HG03159 (cell line): ENCODE data around the gene NAB1.
"Not testable (repeated sequence)": the region's sequence is repeated elsewhere in the genome, so short reads cannot be mapped to it uniquely, and the experiment has no call there.

ENCODE experiments used
- ATAC-seq: cut with Tn5 transposase; IDR thresholded peaks from one replicate; pipeline ENCODE4 v1.9.1; 2021; ENCODE audit warnings: mild to moderate bottlenecking, moderate library complexity; ENCODE audit not compliant: unreplicated experiment

Gene NAB1

GRCh38 chr2:190670182-190670946 lies 21.5 kb downstream of the NAB1 start:
- ATAC-seq = peak; percentile 66

GRCh38 chr2:190674966-190675650 lies 26.2 kb downstream of the NAB1 start:
- peak; percentile 43 for ATAC-seq

DNA sequence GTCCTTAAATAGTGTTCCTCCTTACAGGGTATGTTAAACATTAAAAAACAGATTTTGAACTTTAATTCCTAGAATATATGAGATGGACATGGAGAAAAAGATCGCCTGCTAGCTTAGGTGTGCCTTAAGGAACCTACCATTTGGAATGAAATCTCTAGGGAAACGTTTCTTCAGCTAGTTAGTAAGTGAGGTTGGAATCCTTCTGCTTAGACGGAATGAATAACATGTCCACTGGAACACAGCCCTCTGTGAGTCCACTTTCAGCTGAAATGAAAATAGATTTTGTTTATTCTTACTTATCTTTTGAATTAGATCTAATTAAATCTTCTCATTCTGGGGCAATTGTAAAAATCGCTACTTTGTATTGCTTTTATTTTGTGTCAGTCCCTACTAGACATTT lies 28.4 kb downstream of the NAB1 start:
- ATAC-seq = no peak

GRCh38 chr2:190678444-190679162 lies 29.7 kb downstream of the NAB1 start:
- peak; percentile 52 for ATAC-seq

DNA sequence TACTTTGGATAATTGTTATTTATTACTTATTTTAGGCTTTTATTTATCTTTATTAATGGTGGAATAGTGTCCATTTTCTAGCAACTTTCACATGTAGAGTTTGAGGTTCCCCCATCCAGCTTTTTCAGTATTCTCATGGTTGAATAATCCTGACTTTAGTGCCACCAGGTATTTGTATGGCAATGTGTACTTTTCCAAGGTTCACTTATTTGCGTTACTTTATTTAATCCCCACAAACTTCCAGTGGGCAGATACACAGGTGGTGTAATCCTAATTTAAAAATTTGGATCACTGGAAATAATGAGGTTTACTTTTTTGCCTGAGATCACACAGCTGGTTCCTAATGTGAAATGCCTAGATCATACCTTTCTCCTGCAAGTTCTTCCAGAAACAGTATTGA lies 30.5 kb downstream of the NAB1 start:
- ATAC-seq = no peak

GRCh38 chr2:190679813-190680591 lies 31.1 kb downstream of the NAB1 start:
- ATAC-seq = peak; percentile 52

GRCh38 chr2:190682168-190682567 lies 33.3 kb downstream of the NAB1 start:
- ATAC-seq = no peak

DNA sequence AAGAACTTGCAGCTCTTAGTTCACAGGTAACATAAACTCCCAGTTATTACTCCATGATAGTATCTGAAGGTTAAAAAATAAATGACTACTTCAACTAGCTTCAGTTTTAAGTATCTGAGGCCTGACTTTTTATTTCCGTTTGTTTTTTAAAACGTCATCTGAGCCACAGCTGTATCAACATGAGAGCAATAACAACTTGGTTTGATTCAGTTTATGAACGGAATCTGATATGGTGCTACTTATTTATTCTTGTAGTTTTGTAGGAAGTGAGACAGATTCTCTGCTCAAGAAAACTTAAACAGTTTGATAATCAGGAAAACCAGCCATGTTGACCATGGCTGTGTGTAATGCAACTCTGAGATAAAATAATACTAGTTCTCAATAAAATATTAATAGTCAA lies 34.9 kb downstream of the NAB1 start:
- ATAC-seq = no peak

- no peak for ATAC-seq
Measured at GRCh38 chr2:190684931-190685330, 36.0 kb downstream of the NAB1 start.

DNA sequence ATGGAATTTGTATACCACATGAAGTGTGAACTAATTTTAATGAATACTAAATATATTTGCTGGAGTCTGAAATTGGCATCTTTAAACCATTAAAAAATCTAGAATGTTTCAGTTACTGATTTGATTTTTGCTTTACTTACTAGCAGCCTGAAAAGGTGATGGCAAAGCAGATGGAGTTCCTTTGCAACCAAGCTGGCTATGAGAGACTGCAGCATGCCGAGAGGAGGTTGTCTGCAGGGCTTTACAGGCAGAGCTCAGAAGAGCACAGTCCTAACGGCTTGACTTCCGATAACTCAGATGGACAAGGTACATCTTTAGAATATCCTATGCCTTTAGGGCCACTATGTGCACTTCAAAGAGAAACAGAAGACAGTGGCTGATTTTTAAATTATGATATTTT lies 36.5 kb downstream of the NAB1 start:
- no peak for ATAC-seq

DNA sequence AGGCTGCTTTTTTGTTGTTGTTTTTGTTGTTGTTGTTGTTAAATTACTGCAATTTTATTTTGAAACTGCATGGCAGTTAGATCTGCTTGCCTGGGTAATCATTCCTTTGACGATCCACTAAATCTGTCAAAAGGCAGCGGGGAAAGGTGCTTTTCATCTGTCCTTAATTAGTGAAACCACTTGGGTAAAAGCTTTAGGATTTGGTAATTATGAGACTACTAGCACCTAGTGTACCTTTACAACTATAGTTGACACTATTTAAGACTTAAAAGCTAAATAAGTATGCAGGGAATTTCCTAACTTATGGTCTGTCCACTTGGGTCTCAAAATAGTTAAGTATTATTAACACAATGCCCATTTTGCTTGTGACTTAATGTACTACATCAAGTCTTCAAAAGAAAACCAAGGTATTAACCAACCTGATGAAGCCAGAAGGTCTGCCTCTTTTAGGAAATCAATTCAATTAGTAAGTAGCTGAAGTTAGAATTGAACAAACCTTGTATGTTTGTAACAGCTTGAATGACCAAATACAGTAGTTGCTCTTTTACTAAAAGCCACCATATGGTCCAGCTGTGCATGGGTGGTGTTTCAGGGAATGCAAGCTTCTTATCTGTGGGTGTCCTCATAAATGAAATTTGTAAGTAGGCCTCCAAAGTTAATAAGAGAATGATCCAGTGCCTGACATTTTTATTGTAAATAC lies 44.8 kb downstream of the NAB1 start:
- no peak for ATAC-seq

DNA sequence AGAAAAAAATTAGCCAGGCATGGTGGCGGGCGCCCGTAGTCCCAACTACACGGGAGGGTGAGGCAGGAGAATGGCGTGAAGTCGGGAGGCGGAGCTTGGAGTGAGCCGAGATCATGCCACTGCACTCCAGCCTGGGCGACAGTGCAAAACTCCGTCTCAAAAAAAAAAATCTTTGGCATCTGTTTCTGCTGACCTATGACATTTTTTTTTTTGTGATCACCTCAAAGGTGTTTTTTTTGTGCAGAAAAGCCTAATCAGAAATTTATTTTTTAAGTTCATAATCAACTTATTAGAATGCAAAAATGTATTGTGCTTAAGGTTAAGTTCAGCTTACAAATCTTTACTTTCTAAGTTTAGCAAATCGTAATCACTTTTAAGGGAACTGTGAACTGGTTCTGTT lies 45.6 kb downstream of the NAB1 start:
- no peak for ATAC-seq

DNA sequence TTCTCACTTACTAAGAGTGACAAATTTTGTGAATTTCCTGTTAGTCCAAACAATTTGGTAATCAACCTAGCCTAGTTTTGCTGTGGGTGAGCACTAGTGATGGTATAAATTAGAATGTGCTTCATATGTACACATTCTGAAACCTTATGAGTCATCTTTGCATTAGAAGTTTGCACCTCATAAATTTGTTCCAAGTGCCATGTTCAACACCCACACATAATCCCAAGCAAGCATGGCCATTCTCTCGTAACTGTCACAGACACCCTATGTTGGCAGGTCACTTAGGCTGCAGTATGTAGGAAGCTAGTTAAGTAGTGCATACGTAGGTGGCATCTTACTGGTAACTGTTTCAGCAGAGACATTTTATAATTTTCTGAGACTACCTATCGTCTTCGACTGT lies 46.9 kb downstream of the NAB1 start:
- ATAC-seq = no peak

DNA sequence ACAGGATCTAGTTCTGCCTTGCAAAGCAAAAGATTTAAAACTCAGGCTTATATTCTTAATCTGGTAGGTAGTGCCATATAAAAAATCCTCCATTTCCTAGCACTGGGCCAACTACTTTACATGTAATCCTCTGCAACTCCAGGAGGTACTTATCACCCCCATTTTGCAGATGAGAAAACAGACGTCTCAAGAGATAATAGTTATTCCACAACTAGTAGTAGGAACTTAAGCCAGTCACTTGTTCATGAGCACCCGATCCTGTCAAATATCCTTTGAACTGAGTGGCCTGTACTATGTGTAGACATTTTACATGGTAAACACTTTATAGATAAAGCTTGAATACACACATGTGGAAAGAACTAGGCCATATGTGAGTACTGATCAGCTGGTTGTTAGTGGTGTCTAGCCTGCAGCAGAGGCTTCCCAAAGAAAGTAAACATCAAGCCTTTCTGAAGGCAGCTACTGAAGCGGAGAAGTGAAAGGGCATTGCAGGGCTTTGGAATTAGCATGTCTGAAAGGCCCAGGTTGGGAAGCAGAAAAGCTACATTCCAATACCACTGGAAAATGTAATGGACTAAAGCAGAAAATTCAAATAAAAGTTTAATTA lies 48.0 kb downstream of the NAB1 start:
- no peak for ATAC-seq

- no peak for ATAC-seq
Measured at GRCh38 chr2:190697421-190697820, 48.5 kb downstream of the NAB1 start.

GRCh38 chr2:190698895-190699294 lies 50.0 kb downstream of the NAB1 start:
- no peak for ATAC-seq

GRCh38 chr2:190701586-190701985 lies 52.7 kb downstream of the NAB1 start:
- ATAC-seq = no peak

GRCh38 chr2:190705280-190705679 lies 56.4 kb downstream of the NAB1 start:
- ATAC-seq = no peak

GRCh38 chr2:190707726-190708125 lies 58.8 kb downstream of the NAB1 start:
- ATAC-seq = no peak

- ATAC-seq = not testable (repeated sequence)
Measured at GRCh38 chr2:190708650-190709049, 59.8 kb downstream of the NAB1 start.
